HG03103 (cell line): ENCODE results near the gene SRRM1.
"Not testable (repeated sequence)": the region's sequence is repeated elsewhere in the genome, so short reads cannot be mapped to it uniquely, and the experiment has no call there.

ENCODE experiments used
- ATAC-seq: cut with Tn5 transposase; IDR thresholded peaks from one replicate; pipeline ENCODE4 v1.9.1; 2021; ENCODE audit warnings: low read depth; ENCODE audit not compliant: unreplicated experiment

The SRRM1 gene

DNA sequence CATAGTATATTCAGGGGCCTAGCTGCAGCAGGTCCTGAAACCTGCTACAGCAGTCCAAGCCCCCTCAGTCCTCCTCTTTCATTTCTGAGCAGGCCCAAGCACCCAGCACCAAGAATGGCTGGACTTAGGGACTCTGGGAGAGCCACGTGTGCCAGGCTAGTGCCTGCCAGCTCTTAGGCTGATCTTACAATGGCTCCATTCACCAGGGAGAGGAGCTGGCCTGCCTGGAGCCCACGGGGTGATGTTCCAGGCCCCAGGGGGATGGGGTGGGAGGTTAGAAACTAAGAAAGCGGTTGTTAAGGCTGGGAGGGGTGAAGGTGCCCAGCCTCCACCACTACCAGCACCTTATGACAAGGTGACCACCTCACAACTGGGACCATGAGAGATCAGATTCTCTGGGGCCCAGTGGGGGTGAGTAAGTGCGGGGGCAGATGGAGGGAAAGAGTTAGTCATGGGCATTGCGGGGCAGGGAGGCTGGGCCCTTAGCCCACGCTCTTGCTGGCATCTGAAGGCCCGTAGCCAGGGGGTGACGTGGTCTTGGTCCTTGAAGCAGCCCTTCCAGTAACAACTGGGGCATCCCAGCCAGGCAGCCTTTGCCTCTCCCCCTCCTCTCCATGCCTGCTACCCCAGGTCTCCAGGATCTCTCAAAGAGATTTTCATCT is 71.9 kb downstream of the SRRM1 start:
- ATAC-seq = no peak

DNA sequence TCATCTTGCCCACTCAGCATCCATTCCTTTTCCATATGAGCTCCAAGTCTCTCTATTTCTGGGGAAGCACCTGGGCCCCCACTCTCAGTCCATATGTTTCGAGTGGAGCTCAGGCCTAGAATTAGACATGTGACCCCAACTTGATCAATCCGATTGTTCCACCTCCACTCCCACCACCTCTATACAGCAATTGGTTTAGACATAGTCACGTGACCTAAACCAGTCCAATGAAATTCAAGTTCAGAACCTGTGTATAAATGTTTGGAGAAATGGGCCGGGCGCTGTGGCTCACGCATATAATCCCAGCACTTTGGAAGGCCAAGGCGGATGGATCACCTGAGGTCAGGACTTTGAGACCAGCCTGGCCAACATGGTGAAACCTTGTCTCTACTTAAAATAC is 72.6 kb downstream of the SRRM1 start:
- no peak for ATAC-seq

GRCh38 chr1:24717887-24718650 is 75.0 kb downstream of the SRRM1 start:
- no peak for ATAC-seq

DNA sequence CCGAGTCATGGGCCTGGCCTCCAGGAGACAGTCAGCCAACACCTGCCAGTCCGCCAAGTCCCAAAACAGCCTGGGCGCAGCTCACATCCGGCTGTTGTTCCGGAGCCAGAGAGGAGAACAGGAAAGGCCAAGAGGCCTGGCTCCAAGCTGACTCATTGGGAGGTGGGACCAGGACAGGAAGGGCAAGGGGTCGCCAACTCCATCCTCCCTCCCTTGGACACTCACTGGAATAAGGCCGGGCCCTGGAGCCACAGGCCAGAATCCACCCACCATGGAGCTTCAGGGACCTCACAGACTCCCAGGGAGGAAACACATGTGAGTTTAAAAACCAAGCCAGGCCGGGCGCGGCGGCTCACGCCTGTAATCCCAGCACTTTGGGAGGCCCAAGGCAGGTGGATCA is 77.0 kb downstream of the SRRM1 start:
- ATAC-seq = no peak

DNA sequence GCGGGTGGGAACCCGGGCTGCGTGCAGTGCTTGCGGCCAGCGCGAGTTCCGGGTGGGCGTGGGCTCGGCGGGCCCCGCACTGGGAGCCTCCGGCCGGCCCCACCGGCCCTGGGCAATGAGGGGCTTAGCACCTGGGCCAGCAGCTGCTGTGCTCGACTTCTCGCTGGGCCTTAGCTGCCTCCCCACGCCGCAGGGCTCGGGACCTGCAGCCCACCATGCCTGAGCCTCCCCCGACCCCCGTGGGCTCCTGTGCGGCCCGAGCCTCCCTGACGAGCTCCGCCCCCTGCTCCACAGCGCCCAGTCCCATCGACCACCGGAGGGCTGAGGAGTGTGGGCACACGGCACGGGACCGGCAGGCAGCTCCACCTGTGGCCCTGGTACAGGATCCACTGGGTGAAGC is 78.4 kb downstream of the SRRM1 start:
- no peak for ATAC-seq

DNA sequence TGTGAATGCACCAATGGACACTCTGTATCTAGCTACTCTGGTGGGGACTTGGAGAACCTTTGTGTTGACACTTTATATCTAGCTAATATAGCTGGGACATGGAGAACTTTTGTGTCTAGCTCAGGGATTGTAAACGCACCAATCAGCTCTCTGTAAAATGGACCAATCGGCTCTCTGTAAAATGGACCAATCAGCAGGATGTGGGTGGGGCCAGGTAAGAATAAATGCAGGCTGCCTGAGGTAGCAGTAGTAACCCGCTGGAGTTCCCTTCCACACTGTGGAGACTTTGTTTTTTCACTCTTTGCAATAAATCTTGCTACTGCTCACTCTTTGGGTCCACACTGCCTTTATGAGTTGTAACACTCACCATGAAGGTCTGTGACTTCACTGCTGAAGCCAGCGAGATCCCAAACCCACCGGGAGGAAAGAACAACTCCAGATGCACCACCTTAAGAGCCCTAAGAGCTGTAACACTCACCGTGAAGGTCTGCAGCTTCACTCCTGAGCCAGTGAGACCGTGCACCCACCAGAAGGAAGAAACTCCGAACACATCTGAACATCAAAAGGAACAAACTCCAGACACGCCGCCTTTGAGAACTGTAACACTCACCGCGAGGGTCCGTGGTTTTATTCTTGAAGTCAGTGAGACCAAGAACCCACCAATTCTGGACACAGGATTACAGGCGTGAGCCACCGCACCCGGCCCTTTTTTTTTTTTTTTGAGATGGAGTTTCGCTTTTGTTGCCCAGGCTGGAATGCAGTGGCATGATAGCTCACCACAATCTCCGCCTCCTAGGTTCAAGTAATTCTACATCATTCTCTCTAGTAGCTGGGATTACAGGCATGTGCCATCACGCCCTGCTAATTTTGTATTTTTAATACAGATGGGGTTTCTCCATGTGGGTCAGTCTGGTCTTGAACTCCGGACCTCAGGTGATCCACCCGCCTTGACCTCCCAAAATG is 79.3 kb downstream of the SRRM1 start:
- not testable (repeated sequence) for ATAC-seq
